ENCODE results near the gene SLC7A5. TPM values are rescaled to one million over a fixed set of nuclear protein-coding genes. Genes with fewer than 3 reads are reported as not detected.

Gene SLC7A5
- total and polyA plus RNA-seq, 2 of the 13 experiments (the other 11 are each of a cell fraction or from before 2014, with no cell fraction given) = 79.6 to 155 TPM

- TF ChIP-seq, protein P1, sequence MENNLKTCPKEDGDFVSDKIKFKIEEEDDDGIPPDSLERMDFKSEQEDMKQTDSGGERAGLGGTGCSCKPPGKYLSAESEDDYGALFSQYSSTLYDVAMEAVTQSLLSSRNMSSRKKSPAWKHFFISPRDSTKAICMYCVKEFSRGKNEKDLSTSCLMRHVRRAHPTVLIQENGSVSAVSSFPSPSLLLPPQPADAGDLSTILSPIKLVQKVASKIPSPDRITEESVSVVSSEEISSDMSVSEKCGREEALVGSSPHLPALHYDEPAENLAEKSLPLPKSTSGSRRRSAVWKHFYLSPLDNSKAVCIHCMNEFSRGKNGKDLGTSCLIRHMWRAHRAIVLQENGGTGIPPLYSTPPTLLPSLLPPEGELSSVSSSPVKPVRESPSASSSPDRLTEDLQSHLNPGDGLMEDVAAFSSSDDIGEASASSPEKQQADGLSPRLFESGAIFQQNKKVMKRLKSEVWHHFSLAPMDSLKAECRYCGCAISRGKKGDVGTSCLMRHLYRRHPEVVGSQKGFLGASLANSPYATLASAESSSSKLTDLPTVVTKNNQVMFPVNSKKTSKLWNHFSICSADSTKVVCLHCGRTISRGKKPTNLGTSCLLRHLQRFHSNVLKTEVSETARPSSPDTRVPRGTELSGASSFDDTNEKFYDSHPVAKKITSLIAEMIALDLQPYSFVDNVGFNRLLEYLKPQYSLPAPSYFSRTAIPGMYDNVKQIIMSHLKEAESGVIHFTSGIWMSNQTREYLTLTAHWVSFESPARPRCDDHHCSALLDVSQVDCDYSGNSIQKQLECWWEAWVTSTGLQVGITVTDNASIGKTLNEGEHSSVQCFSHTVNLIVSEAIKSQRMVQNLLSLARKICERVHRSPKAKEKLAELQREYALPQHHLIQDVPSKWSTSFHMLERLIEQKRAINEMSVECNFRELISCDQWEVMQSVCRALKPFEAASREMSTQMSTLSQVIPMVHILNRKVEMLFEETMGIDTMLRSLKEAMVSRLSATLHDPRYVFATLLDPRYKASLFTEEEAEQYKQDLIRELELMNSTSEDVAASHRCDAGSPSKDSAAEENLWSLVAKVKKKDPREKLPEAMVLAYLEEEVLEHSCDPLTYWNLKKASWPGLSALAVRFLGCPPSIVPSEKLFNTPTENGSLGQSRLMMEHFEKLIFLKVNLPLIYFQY (CRISPR knock-in tag; IDR thresholded peaks at IDR 0.05; ENCODE audit: borderline replicate concordance) = peak; percentile 39; the same call in 1 of the 2 replicates
- TF ChIP-seq, protein P2, sequence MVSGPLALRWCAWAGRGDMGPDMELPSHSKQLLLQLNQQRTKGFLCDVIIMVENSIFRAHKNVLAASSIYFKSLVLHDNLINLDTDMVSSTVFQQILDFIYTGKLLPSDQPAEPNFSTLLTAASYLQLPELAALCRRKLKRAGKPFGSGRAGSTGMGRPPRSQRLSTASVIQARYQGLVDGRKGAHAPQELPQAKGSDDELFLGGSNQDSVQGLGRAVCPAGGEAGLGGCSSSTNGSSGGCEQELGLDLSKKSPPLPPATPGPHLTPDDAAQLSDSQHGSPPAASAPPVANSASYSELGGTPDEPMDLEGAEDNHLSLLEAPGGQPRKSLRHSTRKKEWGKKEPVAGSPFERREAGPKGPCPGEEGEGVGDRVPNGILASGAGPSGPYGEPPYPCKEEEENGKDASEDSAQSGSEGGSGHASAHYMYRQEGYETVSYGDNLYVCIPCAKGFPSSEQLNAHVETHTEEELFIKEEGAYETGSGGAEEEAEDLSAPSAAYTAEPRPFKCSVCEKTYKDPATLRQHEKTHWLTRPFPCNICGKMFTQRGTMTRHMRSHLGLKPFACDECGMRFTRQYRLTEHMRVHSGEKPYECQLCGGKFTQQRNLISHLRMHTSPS (CRISPR knock-in tag; IDR thresholded peaks at IDR 0.05; ENCODE audit: low read depth) = peak; percentile 100
- TF ChIP-seq POLR2G (IDR thresholded peaks at IDR 0.05; ENCODE audit: low read depth, low read length) = no peak
- no peak for TF ChIP-seq ZNF646 (CRISPR knock-in tag; IDR thresholded peaks at IDR 0.05)
- TF ChIP-seq KLF15 (CRISPR knock-in tag; IDR thresholded peaks at IDR 0.05; ENCODE audit: borderline replicate concordance) = no peak
- TF ChIP-seq RXRA (CRISPR knock-in tag; IDR thresholded peaks at IDR 0.05) = peak; percentile 94
- TF ChIP-seq, protein P3, sequence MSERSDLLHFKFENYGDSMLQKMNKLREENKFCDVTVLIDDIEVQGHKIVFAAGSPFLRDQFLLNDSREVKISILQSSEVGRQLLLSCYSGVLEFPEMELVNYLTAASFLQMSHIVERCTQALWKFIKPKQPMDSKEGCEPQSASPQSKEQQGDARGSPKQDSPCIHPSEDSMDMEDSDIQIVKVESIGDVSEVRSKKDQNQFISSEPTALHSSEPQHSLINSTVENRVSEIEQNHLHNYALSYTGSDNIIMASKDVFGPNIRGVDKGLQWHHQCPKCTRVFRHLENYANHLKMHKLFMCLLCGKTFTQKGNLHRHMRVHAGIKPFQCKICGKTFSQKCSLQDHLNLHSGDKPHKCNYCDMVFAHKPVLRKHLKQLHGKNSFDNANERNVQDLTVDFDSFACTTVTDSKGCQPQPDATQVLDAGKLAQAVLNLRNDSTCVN (CRISPR knock-in tag; IDR thresholded peaks at IDR 0.05; ENCODE audit: borderline replicate concordance) = peak; percentile 98
- peak; percentile 43; the same call in 1 of the 2 replicates for TF ChIP-seq ZNF138 (CRISPR knock-in tag; IDR thresholded peaks at IDR 0.05; ENCODE audit: low read depth)
- TF ChIP-seq, protein P4, sequence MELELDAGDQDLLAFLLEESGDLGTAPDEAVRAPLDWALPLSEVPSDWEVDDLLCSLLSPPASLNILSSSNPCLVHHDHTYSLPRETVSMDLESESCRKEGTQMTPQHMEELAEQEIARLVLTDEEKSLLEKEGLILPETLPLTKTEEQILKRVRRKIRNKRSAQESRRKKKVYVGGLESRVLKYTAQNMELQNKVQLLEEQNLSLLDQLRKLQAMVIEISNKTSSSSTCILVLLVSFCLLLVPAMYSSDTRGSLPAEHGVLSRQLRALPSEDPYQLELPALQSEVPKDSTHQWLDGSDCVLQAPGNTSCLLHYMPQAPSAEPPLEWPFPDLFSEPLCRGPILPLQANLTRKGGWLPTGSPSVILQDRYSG (CRISPR knock-in tag; IDR thresholded peaks at IDR 0.05) = no peak
These were observed 19.0 kb downstream of the SLC7A5 start (continued) for GRCh38 chr16:87850009-87851006.
